H1 (cell line): ENCODE results near the gene GNRHR. TPM values are rescaled to one million over a fixed set of nuclear protein-coding genes. Genes with fewer than 3 reads are reported as not detected.
A peak's percentile ranks its signal among the peaks of the same experiment; 100 is the strongest.

ENCODE experiments used
- CTCF ChIA-PET: fragments of 300-600 bp; sonication (Branson Sonifier 250); formaldehyde crosslinking; loops from one replicate; lab custom pipeline; 2021; ENCODE audit not compliant: partially characterized antibody; lab: Charles Lee
- POLR2A ChIA-PET: fragments of 300-600 bp; sonication (Branson Sonifier 250); formaldehyde crosslinking; loops from one replicate; lab custom pipeline; 2021; ENCODE audit warnings: inconsistent platforms; ENCODE audit not compliant: partially characterized antibody; lab: Charles Lee
- DNase-seq, 2 experiments: peaks; one replicate each; pipeline versions ENCODE4 v3.0.0 to v3.0.0-alpha.2; 2010 to 2022; ENCODE audit warnings: low spot score in 2 of 2, low read depth in 1 of 2, mixed read lengths in 1 of 2
- FAIRE-seq: peaks from 2 replicates; lab custom pipeline; 2011; peaks lifted over from hg19 to GRCh38; lab: Jason Lieb, UNC
- H2AFZ ChIP-seq: 2 replicates; pipeline ENCODE4 v1.8.1; 2012; ENCODE audit warnings: low read length, inconsistent platforms
- H2AK5ac ChIP-seq: 2 replicates; pipeline ENCODE4 v1.6.1; 2013; ENCODE audit warnings: low read depth, low read length
- H2BK120ac ChIP-seq: replicated peaks from 2 replicates; pipeline ENCODE3; 2013; ENCODE audit warnings: low read depth, low read length, inconsistent platforms
- H2BK12ac ChIP-seq: 2 replicates; pipeline ENCODE4 v1.6.1; 2013; ENCODE audit warnings: low read depth, low read length
- H2BK15ac ChIP-seq: 2 replicates; pipeline ENCODE4 v1.6.1; 2013; ENCODE audit warnings: low read length
- H2BK20ac ChIP-seq: 2 replicates; pipeline ENCODE4 v1.6.1; 2013; ENCODE audit warnings: low read length
- H2BK5ac ChIP-seq: 2 replicates; pipeline ENCODE4 v1.6.1; 2013; ENCODE audit warnings: low read depth, low read length
- H3K14ac ChIP-seq: 2 replicates; pipeline ENCODE4 v1.6.1; 2013; ENCODE audit warnings: inconsistent platforms; ENCODE audit not compliant: insufficient read length
- H3K18ac ChIP-seq: 2 replicates; pipeline ENCODE4 v1.6.1; 2013; ENCODE audit warnings: low read length; ENCODE audit errors: extremely low read depth
- H3K23ac ChIP-seq: 2 replicates; pipeline ENCODE4 v1.6.1; 2013; ENCODE audit warnings: inconsistent platforms; ENCODE audit not compliant: insufficient read length
- H3K23me2 ChIP-seq: 2 replicates; pipeline ENCODE4 v1.6.1; 2013; ENCODE audit warnings: low read depth, low read length
- H3K27ac ChIP-seq: 2 replicates; pipeline ENCODE4 v1.6.1; 2011; ENCODE audit warnings: low read depth, low read length, inconsistent platforms
- H3K27me3 ChIP-seq, 4 experiments: replicated peaks in 1 of 4; 1 replicate in 1 of 4; 2 replicates in 3 of 4; pipeline versions ENCODE4 v1.6.1 to v1.8.1; 2011 to 2013; ENCODE audit warnings: low read length in 3 of 4, mild to moderate bottlenecking in 3 of 4, inconsistent platforms in 2 of 4, mixed read lengths in 2 of 4, moderate library complexity in 1 of 4; ENCODE audit not compliant: control insufficient read depth in 3 of 4, insufficient read depth in 3 of 4; ENCODE audit errors: extremely low read depth in 1 of 4
- H3K36me3 ChIP-seq, 4 experiments: 2 replicates each; pipeline versions ENCODE4 v1.6.1 to v1.8.1; 2011 to 2013; ENCODE audit warnings: mild to moderate bottlenecking in 4 of 4, low read length in 3 of 4, moderate library complexity in 2 of 4, control low read depth in 1 of 4, inconsistent platforms in 1 of 4; ENCODE audit not compliant: insufficient read depth in 4 of 4, control insufficient read depth in 2 of 4
- H3K4ac ChIP-seq: replicated peaks from 2 replicates; pipeline ENCODE3; 2013; ENCODE audit warnings: low read length, low read depth, mixed read lengths, inconsistent platforms; ENCODE audit not compliant: insufficient read length
- H3K4me1 ChIP-seq, 4 experiments: replicated peaks in 1 of 4; 1 replicate in 1 of 4; 2 replicates in 3 of 4; pipeline versions ENCODE4 v1.6.1 to v1.8.1; 2011 to 2013; ENCODE audit warnings: low read length in 3 of 4, inconsistent platforms in 2 of 4, mixed read lengths in 1 of 4; ENCODE audit not compliant: insufficient read depth in 4 of 4, control insufficient read depth in 3 of 4
- H3K4me2 ChIP-seq, 2 experiments: 2 replicates each; pipeline versions ENCODE4 v1.6.1 to v1.8.1; 2011 to 2013; ENCODE audit warnings: low read depth in 2 of 2, low read length in 2 of 2, control low read depth in 1 of 2, inconsistent platforms in 1 of 2, mild to moderate bottlenecking in 1 of 2; ENCODE audit not compliant: insufficient read depth in 1 of 2
- H3K4me3 ChIP-seq, 4 experiments: fragments of 200-600, 300-600 bp in 1 of 4; sonication (generic), shearing (Covaris generic), sonication (Bioruptor Twin) in 1 of 4; 2 replicates each; pipeline versions ENCODE4 v1.5.1 to v1.8.1; 2011 to 2016; ENCODE audit warnings: low read length in 4 of 4, low read depth in 3 of 4, control low read depth in 2 of 4, inconsistent platforms in 2 of 4, mild to moderate bottlenecking in 2 of 4, mixed read lengths in 1 of 4, moderate library complexity in 1 of 4; ENCODE audit not compliant: insufficient read depth in 2 of 4; ENCODE audit errors: extremely low read depth in 1 of 4
- H3K56ac ChIP-seq: replicated peaks from 2 replicates; pipeline ENCODE3; 2013; ENCODE audit warnings: low read depth, mild to moderate bottlenecking, mixed read lengths, low read length, inconsistent platforms; ENCODE audit not compliant: insufficient read length
- H3K79me1 ChIP-seq: 2 replicates; pipeline ENCODE4 v1.6.1; 2013; ENCODE audit warnings: low read depth, low read length, control low read depth
- H3K79me2 ChIP-seq, 2 experiments: 2 replicates each; pipeline versions ENCODE4 v1.6.1 to v1.8.1; 2012 to 2013; ENCODE audit warnings: low read length in 2 of 2, mild to moderate bottlenecking in 2 of 2, inconsistent platforms in 1 of 2; ENCODE audit not compliant: insufficient read depth in 2 of 2, control insufficient read depth in 1 of 2
- H3K9ac ChIP-seq, 4 experiments: replicated peaks in 1 of 4; 1 replicate in 1 of 4; 2 replicates in 3 of 4; pipeline versions ENCODE4 v1.6.1 to v1.8.1; 2011 to 2013; ENCODE audit warnings: low read depth in 3 of 4, low read length in 3 of 4, control low read depth in 2 of 4, mild to moderate bottlenecking in 2 of 4, moderate library complexity in 2 of 4, inconsistent platforms in 1 of 4; ENCODE audit errors: extremely low read depth in 1 of 4
- H3K9me3 ChIP-seq, 2 experiments: 2 replicates each; pipeline versions ENCODE4 v1.6.1 to v1.8.1; 2012 to 2013; ENCODE audit warnings: mild to moderate bottlenecking in 2 of 2, moderate library complexity in 2 of 2, control low read depth in 1 of 2, inconsistent platforms in 1 of 2, low read depth in 1 of 2, low read length in 1 of 2, mixed read lengths in 1 of 2; ENCODE audit not compliant: insufficient read depth in 2 of 2
- H4K20me1 ChIP-seq, 2 experiments: replicated peaks in 1 of 2; 2 replicates each; pipeline versions ENCODE3 to v1.8.1; 2011 to 2013; ENCODE audit warnings: inconsistent platforms in 2 of 2, low read length in 2 of 2, mild to moderate bottlenecking in 1 of 2; ENCODE audit not compliant: insufficient read depth in 2 of 2, control insufficient read depth in 1 of 2
- H4K5ac ChIP-seq: 2 replicates; pipeline ENCODE4 v1.6.1; 2013; ENCODE audit warnings: low read length, low read depth, mixed read lengths, inconsistent platforms; ENCODE audit not compliant: insufficient read length
- H4K8ac ChIP-seq: 2 replicates; pipeline ENCODE4 v1.8.0; 2013; ENCODE audit warnings: mild to moderate bottlenecking, moderate library complexity, low read length, inconsistent platforms; ENCODE audit not compliant: insufficient read depth; ENCODE audit errors: extremely low read depth
- H4K91ac ChIP-seq: replicated peaks from 2 replicates; pipeline ENCODE3; 2013; ENCODE audit warnings: low read length, mixed read lengths, inconsistent platforms; ENCODE audit not compliant: insufficient read length
- EZH2 ChIP-seq: fragments of 200-600 bp; sonication (generic); IDR thresholded peaks from 2 replicates; pipeline ENCODE4 v1.7.1; 2012; ENCODE audit warnings: low read depth, mild to moderate bottlenecking, moderate library complexity, low read length, inconsistent platforms; ENCODE audit not compliant: severe bottlenecking
- NRF1 ChIP-seq: IDR thresholded peaks from 2 replicates; pipeline ENCODE4 v1.6.1; 2011; ENCODE audit warnings: mild to moderate bottlenecking, low read depth, low read length, improper control_type of control experiment
- YY1 ChIP-seq: IDR thresholded peaks from 2 replicates; pipeline ENCODE4 v1.6.1; 2011; ENCODE audit warnings: low read depth, mild to moderate bottlenecking, low read length
- ZNF274 ChIP-seq: IDR thresholded peaks from 2 replicates; pipeline ENCODE4 v1.7.0; 2012; ENCODE audit warnings: low read length, borderline replicate concordance; ENCODE audit errors: extremely low read depth
- WGBS, 2 experiments: shearing (Covaris generic) in 1 of 2; methylation state at CpG; one replicate each; pipeline versions ENCODE4 v1.1.6 to v1.1.7; 2013 to 2015; ENCODE audit warnings: low lambda C conversion rate in 2 of 2, mixed read lengths in 2 of 2, inconsistent platforms in 1 of 2, low coverage in 1 of 2, missing lambda C conversion rate in 1 of 2; ENCODE audit not compliant: insufficient replicate concordance in 2 of 2, insufficient coverage in 1 of 2, insufficient read length in 1 of 2; ENCODE audit errors: extremely low coverage in 1 of 2, missing lambda C conversion rate in 1 of 2; 5-methylcytosine and 5-hydroxymethylcytosine counted together
- polyA plus RNA-seq, 7 experiments: library from polyadenylated mRNA; depleted of rRNA in 3 of 7; stranded (reverse) in 5 of 7; unstranded in 2 of 7; fragments of >200 nt in 5 of 7; fragments of 200-250 nt in 2 of 7; gene quantifications; 1 replicate in 5 of 7; 2 replicates in 1 of 7; 4 replicates in 1 of 7; pipeline versions ENCODE4 v1.2.1 to v1.2.3, GENCODE V29; 2011 to 2013; ENCODE audit warnings: missing spikeins in 2 of 7, mixed read lengths in 2 of 7
- total RNA-seq: library from RNA; stranded (reverse); fragmentation: NEBNext Ultra II Directional; extraction: Animal tissue kit (Norgen Biotek cat#: 25700); gene quantifications from 2 replicates; pipeline ENCODE4 v1.2.1, GENCODE V29; 2021
- TF ChIP-seq, protein P1 (sequence below): IDR thresholded peaks from 2 replicates; pipeline ENCODE4 v1.6.1; 2011; ENCODE audit warnings: low read depth, mild to moderate bottlenecking, low read length; ENCODE audit not compliant: insufficient read depth

GNRHR gene
- total and polyA plus RNA-seq, 2 of the 8 experiments (the other 6 are each of a cell fraction or from before 2014, with no cell fraction given), result not detected

DNA sequence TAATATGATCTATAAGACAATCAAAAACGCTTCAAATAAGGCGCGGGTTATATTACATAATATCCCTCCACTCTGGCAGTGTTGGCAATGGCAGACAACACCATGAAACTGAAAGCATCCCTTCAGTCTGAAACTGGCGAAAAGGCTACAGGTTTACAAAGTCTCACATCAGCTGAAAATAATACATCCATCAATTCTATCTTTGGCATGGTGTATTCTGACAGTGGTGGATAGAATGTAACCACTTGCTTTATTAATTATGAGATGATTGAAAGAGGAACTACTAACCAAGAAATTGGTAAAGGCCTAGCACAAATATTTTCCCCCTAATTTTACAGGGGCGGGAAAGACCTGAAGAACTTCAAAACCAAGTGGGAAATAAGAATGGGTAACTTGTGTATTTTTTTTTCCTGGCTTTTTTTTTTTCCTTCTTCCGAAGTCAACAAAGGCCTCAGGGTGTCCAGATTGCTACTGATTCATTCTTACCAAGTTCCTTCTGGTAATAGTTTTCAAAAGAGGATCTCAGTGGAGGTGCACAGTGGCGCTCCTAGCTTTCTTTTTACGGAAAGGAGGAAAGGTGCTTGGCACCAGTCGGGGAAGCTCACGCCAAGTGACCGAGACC is 54.0 kb downstream of the GNRHR start:
- peak overlapping the region; percentile 59 to 93 (median 79) for H3K9ac ChIP-seq
- 0 out of 2 replicates have a peak overlapping the region, but pooled peaks have one; percentile 83 for H2AFZ ChIP-seq
- peak overlapping the region; percentile 66; the same call in 1 of the 2 replicates for H2BK5ac ChIP-seq
- peak overlapping the region; percentile 8 for H4K5ac ChIP-seq
- peaks cover 1 to 2% of the 10 kb centered on the region in 2 experiments for H4K20me1 ChIP-seq
- peaks cover 0 to 2% (median 0%) of the 10 kb centered on the region in 4 experiments; a peak in 2 of 8 replicates for H3K36me3 ChIP-seq
- no peak overlapping the region for H3K56ac ChIP-seq
- peaks cover 4% of the 10 kb centered on the region; the same call in 1 of the 2 replicates for H3K79me1 ChIP-seq
- no peaks in the 10 kb centered on the region for H3K27me3 ChIP-seq
- 31% methylated on average over 11 of the region's 11 CpGs; no CpG with 5 or more reads in 1 of the 2 experiments for WGBS, 2 experiments
- peak overlapping the region; percentile 68 to 70 for H3K4me2 ChIP-seq
- 0 out of 2 replicates have a peak overlapping the region, but pooled peaks have one; percentile 17 for H2BK12ac ChIP-seq
- no peak overlapping the region for H4K91ac ChIP-seq
- no peak overlapping the region for H2BK15ac ChIP-seq
- peak overlapping the region; percentile 87; the same call in 1 of the 2 replicates for H4K8ac ChIP-seq
- no peak overlapping the region for H3K23ac ChIP-seq
- H2AK5ac ChIP-seq, result no peak overlapping the region
- no peak overlapping the region for H2BK120ac ChIP-seq
- H3K14ac ChIP-seq, result no peak overlapping the region
- no peaks in the 10 kb centered on the region for H3K9me3 ChIP-seq
- no peak overlapping the region; the same call in none of the 2 replicates for H3K18ac ChIP-seq
- H3K79me2 ChIP-seq, result peaks cover 8 to 58% of the 10 kb centered on the region in 2 experiments
- no peak overlapping the region for H3K4ac ChIP-seq
- H3K4me3 ChIP-seq, result peak overlapping the region; percentile 86 to 99 (median 90)
- peak overlapping the region; percentile 78; the same call in 1 of the 2 replicates for H3K27ac ChIP-seq
- H3K23me2 ChIP-seq, result peaks cover 1% of the 10 kb centered on the region; the same call in 1 of the 2 replicates
- CTCF ChIA-PET, result interaction anchor here (0.7 to 1.5 kb wide), 7 partner anchors 11 to 715 kb away, joined by 3 to 6 read pairs (median 3); no protein-coding TSS in a partner anchor
- DNase-seq (no peak), FAIRE-seq (no peak)
- no peaks in the 10 kb centered on the region; a peak in 2 of 7 replicates for H3K4me1 ChIP-seq
- POLR2A ChIA-PET, result interaction anchor here (1.4 kb wide), 1 partner anchor 24 kb away, joined by 4 read pairs; no protein-coding TSS in a partner anchor
- no peak overlapping the region for H2BK20ac ChIP-seq
- no peak for TF ChIP-seq YY1
- no peak for TF ChIP-seq NRF1
- TF ChIP-seq EZH2, result no peak
- TF ChIP-seq ZNF274, result no peak
- TF ChIP-seq, protein P1, sequence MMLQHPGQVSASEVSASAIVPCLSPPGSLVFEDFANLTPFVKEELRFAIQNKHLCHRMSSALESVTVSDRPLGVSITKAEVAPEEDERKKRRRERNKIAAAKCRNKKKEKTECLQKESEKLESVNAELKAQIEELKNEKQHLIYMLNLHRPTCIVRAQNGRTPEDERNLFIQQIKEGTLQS, result no peak
